WERI-Rb-1 (cell line): Measurements from ENCODE around the gene LMAN2.

Experiments used
- DNase-seq: peaks from one replicate; pipeline ENCODE4 v3.0.0-alpha.2; 2020
- H3K27ac ChIP-seq: fragments of 250-450 bp; sonication (Bioruptor Pico); 2 replicates; pipeline ENCODE4 v1.5.1; 2020; ENCODE audit warnings: mild to moderate bottlenecking, moderate library complexity
- H3K27me3 ChIP-seq: fragments of 250-450 bp; sonication (Bioruptor Pico); 2 replicates; pipeline ENCODE4 v1.5.1; 2021; ENCODE audit warnings: mild to moderate bottlenecking, low read depth, moderate library complexity; ENCODE audit not compliant: insufficient read depth, severe bottlenecking
- H3K36me3 ChIP-seq: fragments of 250-450 bp; sonication (Bioruptor Pico); 2 replicates; pipeline ENCODE4 v1.5.1; 2020; ENCODE audit warnings: mild to moderate bottlenecking, moderate library complexity
- H3K4me3 ChIP-seq: 2 replicates; pipeline ENCODE4 v1.5.1; 2011; ENCODE audit warnings: low read depth, mild to moderate bottlenecking, control low read depth, low read length
- H3K9me3 ChIP-seq: fragments of 250-450 bp; sonication (Bioruptor Pico); 2 replicates; pipeline ENCODE4 v1.5.1; 2021; ENCODE audit warnings: mild to moderate bottlenecking, moderate library complexity; ENCODE audit not compliant: severe bottlenecking
- TF ChIP-seq, protein P1 (sequence below): IDR thresholded peaks from 2 replicates; pipeline ENCODE4 v1.5.1; 2011; ENCODE audit warnings: low read depth, mild to moderate bottlenecking, control low read depth, inconsistent platforms, low read length

Gene LMAN2

DNA sequence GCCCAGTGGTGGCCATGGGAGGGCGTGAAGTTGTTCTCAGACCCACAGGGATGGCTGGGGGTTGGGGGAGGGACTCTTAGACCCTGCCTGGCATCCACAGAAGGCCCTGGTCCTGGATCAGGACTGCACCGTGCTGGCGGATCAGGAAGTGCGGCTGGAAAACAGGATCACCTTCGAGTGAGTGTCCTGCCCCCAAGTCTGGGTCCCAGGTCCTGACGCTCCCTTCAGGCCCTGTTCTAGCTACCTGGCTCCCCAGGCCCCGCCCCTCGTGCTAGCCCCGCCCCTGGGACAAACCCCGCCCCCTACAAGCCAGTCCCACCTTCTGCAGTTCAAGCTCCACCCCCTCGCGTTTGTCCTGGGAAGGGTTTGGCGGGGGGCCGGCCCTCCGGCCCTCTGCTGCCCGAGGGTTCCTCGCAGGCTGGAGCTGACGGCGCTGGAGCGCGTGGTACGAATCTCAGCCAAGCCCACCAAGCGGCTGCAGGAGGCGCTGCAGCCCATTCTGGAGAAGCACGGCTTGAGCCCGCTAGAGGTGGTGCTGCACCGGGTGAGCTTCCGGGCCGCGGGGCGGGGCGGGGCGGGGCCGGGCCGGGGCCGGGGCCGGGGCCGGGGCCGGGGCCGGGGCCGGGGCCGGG lies 19.1 kb upstream of the LMAN2 start:
- TF ChIP-seq, protein P1, sequence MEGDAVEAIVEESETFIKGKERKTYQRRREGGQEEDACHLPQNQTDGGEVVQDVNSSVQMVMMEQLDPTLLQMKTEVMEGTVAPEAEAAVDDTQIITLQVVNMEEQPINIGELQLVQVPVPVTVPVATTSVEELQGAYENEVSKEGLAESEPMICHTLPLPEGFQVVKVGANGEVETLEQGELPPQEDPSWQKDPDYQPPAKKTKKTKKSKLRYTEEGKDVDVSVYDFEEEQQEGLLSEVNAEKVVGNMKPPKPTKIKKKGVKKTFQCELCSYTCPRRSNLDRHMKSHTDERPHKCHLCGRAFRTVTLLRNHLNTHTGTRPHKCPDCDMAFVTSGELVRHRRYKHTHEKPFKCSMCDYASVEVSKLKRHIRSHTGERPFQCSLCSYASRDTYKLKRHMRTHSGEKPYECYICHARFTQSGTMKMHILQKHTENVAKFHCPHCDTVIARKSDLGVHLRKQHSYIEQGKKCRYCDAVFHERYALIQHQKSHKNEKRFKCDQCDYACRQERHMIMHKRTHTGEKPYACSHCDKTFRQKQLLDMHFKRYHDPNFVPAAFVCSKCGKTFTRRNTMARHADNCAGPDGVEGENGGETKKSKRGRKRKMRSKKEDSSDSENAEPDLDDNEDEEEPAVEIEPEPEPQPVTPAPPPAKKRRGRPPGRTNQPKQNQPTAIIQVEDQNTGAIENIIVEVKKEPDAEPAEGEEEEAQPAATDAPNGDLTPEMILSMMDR, result peak; percentile 71
- Histone ChIP-seq H3K27me3 (no peaks in the 10 kb centered on the region), H3K4me3 (peak overlapping the region; percentile 42), H3K27ac (no peak overlapping the region), H3K36me3 (no peaks in the 10 kb centered on the region), H3K9me3 (no peaks in the 10 kb centered on the region)
- peak; percentile 92 for DNase-seq

DNA sequence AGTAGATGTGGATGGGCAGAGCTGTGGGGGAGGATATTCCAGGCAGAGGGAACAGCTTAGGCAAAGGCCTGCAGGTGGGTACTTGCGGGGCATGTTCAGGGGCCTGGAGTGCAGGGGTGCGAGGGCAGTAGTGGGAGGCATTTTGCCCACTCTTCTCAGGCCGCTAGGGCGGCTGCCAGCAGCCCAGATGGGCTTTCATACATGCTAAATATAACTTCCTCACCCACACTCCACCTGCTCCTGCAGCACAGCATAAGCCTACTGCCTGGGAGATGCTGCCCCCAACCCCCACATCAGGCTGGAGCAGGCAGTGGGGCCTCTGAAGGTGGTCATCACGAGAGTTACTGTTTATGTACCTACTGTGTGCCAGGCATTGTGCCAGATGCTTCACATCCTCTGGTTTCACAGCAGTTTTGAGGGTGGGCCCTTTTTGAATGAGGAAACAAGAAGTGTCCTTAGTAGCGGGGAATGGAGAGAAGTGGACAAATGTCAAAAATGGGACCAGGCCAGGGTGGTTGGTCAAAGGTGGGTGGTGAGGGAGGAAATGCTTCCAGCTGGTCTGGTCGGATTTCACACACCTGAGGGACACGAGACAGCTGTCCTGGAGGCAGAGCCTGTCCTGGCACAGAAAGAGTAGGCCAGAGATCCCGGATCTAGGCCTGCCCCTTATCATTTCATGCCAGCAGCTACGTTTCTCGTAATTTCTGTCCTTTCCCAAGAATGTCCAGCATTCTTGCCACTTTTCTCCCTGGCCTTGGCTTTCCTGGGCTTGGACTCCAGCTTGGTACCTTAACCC lies 18.4 kb upstream of the LMAN2 start:
- Histone ChIP-seq H3K27ac (no peak overlapping the region), H3K4me3 (no peak overlapping the region), H3K27me3 (no peaks in the 10 kb centered on the region), H3K9me3 (no peaks in the 10 kb centered on the region), H3K36me3 (no peaks in the 10 kb centered on the region)
- TF ChIP-seq, protein P1, result no peak
- DNase-seq, result no peak

DNA sequence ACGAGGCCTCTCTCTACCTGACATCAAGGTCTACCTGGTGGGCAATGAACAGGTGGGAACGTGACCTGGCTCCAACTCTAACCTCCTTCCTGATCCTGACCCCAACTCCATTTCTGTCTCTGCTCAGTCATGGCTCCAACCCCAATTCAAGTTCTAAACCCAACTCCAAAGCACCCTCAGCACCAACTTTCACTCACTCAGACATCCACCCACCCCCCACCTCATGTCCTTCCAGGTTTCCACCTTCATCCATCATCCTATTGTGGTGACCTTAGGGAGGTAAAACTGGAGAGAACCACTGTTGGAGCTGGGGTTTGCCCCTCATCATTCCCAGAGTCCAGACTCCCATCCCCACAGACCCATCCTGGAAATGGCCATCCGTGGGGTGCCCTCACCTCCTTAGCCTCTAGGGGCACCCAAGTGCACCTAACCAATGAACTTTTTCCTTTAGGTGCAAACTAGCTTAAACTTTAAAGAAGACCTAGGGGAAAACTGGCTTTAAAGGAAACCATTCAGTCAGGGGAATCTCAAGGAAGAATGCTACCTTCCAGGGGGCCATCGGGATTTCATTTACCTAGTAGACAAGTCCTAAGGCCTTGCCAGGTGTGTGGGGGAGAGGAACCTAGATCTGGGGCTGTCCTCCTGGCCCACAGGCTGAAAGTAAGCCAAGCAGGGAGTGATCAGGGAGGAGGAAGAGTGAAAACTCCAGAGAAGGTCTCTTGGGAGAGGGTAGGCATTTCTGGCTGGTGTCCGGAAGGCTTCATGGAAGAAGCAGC lies 17.6 kb upstream of the LMAN2 start:
- H3K36me3 ChIP-seq, result no peaks in the 10 kb centered on the region
- no peak overlapping the region for H3K4me3 ChIP-seq
- TF ChIP-seq, protein P1, result peak; percentile 46
- H3K9me3 ChIP-seq, result no peaks in the 10 kb centered on the region
- H3K27ac ChIP-seq, result no peak overlapping the region
- no peaks in the 10 kb centered on the region for H3K27me3 ChIP-seq
- DNase-seq, result no peak

DNA sequence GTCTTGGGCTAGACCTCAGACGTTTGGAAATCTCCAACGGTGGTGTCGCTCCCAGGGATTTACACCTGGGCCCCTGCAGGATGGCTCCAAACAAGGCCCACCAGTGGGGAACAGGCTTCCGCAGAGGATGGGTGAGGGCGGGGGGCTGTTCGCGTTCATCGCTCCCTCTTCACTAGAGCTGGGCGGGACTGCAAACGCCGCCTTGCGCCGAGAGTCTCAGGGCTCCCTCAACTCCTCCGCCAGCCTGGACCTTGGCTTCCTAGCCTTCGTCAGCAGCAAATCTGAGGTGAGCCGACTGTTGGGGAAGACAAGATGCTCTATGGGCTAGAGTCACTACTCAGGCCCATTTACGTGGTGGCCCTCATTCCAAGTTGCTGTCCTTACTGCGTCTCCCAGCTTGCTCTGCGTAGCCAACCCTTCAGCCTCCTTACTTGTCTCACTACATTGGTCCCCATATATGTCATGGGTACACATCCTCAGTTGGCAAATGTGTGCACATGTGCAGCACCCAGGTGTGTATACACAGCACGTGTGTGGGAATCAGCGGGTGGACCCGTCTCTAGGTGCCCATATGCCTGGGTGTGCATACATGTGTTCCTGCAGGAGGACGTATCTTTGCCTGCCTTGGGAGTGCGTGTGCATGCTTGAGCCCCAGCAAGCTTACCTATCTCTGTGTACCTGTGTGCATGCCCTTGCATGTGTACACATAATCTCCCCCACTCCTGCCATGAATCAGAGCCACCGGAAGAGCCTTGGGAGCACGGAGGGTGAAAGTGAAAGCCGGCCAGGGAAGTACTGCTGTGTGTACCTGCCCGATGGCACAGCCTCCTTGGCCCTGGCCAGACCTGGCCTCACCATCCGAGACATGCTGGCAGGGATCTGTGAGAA lies 16.8 kb upstream of the LMAN2 start:
- Histone ChIP-seq H3K4me3 (no peak overlapping the region), H3K27ac (no peak overlapping the region), H3K36me3 (no peaks in the 10 kb centered on the region), H3K9me3 (no peaks in the 10 kb centered on the region), H3K27me3 (no peaks in the 10 kb centered on the region)
- no peak for DNase-seq
- TF ChIP-seq, protein P1, result no peak

DNA sequence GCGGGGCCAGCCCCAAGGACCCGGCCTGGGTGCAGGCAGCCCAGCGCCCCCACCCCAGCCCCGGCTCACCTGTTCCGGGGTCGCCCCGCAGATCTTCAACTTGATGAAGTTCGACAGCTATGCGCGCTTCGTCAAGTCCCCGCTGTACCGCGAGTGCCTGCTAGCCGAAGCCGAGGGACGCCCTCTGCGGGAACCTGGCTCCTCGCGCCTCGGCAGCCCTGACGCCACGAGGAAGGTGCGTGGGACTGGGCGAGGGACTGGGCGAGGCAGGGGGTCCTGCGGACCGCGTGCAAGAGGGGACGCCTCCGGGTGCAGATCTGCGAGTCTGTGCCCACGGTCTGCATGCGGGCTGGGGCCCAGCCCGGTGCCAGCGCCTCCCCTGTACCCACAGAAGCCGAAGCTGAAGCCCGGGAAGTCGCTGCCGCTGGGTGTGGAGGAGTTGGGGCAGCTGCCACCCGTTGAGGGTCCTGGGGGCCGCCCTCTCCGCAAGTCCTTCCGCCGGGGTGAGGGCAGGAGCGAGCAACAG lies 15.9 kb upstream of the LMAN2 start:
- Histone ChIP-seq H3K27me3 (no peaks in the 10 kb centered on the region), H3K9me3 (no peaks in the 10 kb centered on the region), H3K27ac (no peak overlapping the region), H3K36me3 (no peaks in the 10 kb centered on the region), H3K4me3 (no peak overlapping the region)
- DNase-seq, result no peak
- TF ChIP-seq, protein P1, result no peak
